Hepatic stellate cell (primary cell): ENCODE measurements around the gene ELOVL7.
"Not testable (repeated sequence)": the region's sequence is repeated elsewhere in the genome, so short reads cannot be mapped to it uniquely, and the experiment has no call there.

Experiments
- DNase-seq: peaks from one replicate; pipeline ENCODE4 v3.0.0; 2011; ENCODE audit warnings: low spot score

The ELOVL7 gene

DNA sequence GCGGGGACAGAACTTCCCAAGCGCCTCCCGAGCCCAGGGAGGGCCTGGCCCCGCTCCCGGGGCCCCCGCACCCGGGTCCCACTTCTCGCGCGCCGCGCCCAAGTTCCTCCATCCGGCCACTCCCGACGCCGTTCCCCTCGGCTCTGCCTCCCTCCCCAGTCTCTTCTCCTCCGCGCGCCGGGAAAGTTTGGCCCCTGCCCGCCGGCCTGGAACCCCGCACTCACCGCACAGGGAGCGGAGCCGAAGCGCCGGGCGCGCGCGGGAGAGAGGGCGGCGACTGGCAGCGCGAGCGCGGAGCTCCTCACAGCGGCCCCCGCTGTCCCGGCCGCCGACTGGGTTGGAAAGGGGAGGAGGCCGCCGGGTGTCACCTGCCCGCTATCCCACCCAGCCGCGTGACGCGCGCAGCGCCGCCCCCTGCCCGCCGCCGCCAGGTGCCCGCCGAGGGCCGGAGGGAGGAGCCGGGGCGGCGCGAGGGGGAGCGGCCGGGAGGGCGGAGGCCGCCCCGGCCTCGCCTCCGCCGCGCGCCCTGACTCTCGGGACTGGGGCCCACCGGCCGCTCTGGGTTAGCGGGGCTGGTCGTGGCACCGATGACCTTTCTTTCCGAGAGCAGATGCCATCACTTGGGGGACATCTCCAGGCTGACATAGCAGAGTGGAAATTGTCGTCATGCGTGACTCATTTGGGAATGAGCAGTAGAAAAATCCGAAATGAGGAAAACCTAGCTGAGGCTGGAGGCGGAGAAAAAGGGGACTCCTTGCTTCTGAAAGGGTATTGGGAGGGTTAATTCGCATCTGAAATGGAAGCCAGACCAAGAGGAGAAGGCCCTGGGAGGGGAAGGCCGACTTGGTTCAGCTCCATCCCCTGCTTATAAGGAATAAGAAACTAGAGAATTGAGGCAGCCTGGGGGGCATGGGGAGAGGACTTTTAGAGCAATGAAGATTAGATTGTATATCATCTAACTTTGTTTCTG lies at the start of gene ELOVL7:
Gene ELOVL7 (minus strand): TSS at position 334 of the 970 bp plus-strand sequence. CDS start 56,872 bp downstream, outside the sequence.
- DNase-seq, result peak; percentile 22

DNA sequence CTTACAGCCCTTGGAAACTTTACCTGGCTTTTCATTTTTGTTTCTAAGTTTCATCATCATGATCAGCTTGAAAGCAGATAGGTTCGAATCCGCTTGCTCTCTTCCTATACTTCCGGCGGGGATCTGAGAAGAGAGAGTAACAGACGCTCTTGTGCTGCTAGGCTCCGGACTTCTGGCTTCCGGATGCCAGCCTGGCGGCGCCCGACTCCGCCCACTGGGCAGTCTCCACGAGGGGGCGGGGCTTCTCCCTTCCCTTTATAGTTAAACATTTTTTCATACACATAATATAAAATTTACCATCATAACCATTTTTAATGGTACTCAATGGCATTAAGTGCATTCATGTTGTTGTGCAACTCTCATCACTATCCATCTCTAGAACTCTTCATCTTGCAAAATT lies 49.5 kb upstream of the ELOVL7 start:
- DNase-seq, result no peak

DNA sequence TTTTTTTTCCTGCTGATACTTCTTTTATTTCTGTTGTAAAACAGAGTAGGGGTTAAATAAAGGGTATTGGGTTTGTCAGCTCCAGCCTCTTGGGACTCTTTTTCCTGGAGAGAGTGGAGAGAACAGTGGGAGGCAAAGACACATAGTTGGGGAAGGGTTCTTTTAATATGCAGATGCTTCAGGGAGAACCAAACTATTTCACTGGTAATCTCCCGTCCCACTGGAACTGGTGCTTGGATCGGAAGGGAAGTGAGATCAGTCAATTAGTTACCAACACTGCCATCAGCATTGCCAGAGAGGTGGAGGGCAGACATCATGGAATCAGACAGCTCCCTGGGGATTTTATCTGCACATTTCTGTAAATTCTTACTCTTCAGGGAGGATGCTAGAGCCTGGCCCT lies 47.6 kb upstream of the ELOVL7 start:
- DNase-seq, result no peak

DNA sequence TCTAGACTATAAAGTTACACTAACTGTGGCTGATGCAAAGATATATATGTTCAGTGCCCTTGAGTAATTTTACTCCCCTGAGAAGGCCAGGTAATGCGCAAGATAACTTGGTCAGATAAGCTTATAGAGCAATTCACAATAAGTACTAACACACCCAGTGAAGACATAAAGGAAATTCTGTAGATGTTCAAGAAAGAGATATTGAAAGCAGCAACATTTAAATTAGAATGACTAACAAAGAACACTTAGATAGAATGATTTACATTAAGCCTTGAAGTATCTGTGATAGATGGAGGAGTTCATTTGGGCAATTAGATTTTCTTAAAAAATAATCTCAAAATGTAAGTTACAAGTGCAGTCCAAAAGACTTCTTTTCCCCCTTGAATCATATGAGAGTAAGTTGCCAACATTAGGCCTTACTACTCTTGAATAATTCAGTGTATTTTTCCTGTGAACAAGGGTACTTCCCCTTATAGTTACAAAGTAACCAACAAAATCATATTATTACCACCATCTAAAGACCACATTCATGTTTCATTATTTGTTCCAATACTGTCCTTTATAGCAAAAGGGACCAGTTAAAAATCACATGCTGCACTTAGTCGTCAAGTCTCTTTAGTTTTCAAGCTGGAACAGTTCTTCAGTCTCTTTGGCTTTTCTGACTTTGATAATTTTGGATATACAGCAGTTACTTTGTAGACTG lies 44.4 kb upstream of the ELOVL7 start:
- DNase-seq, result no peak

DNA sequence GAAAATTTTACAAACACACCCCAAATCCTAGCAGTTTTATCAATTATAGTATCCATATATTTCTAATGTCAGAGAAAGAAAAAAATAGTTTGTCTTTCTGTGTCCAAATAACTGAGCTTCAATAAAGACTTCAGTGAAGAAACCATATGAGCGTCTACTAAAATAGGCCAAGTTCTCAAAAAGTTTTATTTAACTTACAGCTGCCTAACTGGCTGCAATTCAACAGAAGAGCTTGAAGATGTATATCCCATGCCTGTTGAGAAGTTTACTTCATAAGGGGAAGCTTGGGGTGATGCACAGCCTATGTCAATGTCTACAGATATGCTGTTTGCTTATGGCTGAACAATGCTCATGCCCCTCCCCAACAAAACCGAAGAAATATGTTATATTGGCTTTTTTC lies 43.7 kb upstream of the ELOVL7 start:
- DNase-seq, result no peak

DNA sequence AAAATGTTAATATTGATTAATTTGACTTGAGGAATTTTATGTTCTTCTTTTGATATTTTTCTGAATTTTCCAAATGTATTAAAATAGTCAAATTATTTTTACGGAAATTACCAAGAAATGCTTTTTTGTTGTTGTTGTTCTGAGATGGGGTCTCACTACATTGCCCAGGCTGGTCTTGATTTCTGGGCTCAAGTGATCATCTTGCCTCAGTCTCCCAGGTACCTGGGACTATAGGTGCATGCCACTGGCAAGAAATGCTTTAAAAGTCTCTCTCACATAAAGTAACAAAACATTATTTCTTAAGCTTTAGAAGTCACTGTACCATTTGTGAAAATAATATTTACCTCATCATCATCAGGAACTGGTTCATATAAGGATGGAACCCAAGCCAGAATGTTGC lies 43.0 kb upstream of the ELOVL7 start:
- no peak for DNase-seq

DNA sequence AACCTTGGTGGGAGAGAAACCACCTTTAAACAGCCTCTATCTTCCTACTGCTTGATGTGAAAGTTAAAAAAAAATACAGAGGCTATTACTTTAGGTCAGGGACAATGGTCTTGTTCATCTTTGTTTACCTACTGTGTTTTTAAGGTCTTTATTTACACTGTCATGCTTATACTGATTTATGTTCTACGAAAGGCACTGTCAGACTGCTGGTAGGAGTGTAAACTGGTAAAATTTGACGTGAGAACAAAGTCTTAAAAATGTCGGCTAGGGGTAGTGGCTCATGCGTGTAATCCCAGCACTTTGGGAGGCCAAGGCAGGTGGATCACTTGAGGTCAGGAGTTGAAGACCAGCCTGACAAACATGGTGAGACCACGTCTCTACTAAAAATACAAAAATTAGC lies 42.1 kb upstream of the ELOVL7 start:
- DNase-seq, result no peak

DNA sequence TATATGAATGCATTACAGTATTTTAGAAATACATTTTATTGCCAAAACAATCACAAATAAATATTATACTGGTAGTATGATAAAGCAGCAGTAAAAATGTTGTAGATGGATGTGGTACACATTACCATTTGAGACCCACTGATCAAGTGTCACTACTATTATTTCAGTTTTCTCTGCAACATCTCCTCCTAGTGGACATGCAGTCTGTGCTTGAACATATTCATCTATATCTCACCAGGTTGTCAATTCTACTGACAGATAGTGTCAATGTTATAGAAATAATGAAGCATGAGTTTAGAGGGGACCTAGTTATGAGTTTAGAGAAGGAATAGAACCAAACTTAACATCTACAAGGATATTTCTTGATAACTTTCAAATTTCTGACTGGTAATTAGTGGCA lies 39.2 kb upstream of the ELOVL7 start:
- DNase-seq, result peak; percentile 9

DNA sequence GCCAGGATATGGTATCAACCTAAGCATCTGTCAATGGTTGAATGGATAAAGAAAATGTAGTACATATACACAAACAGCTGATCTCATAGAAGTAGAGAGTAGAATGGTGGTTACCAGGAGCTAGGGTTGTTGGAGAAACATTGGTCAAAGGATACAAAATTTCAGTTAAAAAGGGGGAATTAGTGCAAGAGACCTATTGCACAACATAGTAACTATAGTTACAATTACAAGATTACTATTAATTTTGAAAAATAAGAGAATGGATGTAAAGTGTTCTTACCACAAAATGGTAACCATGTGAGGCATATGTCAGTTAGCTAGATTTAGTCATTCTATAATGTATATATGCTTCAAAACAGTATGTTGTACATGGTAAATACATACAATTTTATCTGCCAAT lies 28.8 kb upstream of the ELOVL7 start:
- DNase-seq, result no peak

DNA sequence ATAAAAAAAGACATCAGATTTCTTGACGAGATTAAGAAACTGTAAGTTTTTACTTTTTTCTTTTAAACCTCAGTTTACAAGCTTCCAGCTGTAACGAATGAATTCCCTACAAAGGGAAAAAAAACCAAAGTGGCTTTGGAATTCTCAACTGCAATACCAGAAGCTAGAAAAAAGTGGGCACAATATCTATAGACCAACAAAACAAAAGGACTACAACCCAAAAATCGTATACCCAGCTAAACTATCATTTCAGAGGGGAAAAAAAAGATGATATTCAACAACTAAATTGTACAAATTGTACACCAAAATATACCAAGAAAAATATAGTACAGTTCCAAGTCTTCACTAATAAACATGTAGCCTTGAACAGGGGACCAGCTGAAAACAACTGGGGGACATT lies 26.8 kb upstream of the ELOVL7 start:
- DNase-seq, result no peak

DNA sequence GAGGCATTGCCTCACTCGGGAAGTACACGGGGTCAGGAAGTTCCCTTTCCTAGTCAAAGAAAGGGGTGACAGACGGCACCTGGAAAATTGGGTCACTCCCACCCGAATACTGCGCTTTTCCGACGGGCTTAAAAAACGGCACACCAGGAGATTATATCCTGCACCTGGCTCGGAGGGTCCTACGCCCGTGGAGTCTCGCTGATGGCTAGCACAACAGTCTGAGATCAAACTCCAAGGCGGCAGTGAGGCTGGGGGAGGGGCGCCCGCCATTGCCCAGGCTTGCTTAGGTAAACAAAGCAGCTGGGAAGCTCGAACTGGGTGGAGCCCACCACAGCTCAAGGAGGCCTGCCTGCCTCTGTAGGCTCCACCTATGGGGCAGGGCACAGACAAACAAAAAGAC lies 16.5 kb upstream of the ELOVL7 start:
- DNase-seq, result not testable (repeated sequence)

DNA sequence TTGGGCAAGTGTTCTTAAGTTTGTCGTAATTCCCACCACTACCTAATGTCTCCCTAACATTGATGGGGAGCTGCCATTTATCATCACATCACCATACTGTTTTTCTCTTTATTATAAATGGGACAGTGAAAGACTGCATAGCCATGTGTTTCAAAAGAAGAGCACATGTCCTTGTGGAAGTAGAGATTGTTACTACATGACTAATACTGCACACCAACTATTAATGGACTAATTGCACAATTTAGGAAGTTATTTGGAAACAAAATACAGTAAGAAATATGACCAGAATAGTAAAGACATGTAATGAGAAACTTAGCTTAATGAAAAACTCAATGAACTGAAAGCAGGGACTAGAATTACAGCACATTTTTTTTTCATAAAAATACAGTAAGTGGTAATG lies 12.0 kb upstream of the ELOVL7 start:
- no peak for DNase-seq

DNA sequence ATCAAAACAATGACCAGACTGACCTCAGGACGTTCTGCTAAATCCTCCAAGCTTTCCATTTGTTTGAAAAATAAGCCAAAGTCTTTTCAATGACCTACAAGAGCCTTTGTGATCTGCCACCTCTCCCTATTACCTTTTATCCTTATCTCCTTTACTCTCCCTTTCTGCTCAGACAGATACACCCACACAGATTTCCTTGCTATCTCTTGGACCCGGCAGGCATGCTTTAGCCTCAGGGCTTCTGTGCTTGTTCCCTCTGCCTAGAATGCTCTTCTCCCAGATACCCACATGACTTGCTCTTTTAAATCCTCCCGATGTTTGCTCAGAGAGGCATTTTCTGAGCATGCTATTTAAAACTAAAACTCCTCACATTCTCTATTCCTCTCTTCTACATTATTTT lies 8.9 kb upstream of the ELOVL7 start:
- DNase-seq, result no peak

DNA sequence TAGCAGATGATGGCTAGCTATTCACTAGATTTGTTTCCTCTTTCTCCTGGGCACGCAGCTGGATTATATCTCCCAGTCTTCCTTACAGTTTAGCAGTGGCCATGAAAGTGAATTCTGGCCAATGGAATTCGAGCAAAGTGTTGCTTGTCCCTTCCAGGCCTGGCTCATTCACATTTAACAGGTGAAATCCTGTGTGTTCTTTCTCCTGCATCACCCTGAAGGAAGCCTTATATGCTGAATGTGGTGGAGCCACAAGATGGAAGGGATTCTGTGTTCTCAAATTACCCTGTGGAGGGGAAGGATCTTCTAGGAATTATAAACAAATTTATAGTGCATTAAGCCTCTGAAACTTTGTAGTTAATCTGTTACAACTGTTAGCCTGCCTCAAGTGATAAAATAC lies 8.2 kb upstream of the ELOVL7 start:
- DNase-seq, result no peak

DNA sequence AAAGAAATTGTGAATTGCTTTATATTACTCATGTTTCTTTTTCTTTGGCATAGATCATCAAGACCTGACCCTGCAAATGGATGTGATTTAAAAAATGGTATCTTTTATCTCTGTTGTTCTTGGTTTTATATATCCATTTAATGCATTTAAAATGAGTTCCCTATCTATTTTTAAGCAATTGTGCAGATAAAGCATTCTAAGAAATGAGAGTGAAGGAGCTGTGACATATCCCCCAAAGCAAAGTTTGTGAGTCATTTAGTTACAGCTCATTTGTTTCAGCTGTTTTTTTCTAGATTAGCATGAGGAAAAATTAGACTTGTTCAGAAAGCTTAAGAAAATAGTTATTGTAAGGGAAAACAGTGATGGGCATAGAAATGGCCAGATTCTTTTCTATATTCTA lies 7.6 kb upstream of the ELOVL7 start:
- no peak for DNase-seq

DNA sequence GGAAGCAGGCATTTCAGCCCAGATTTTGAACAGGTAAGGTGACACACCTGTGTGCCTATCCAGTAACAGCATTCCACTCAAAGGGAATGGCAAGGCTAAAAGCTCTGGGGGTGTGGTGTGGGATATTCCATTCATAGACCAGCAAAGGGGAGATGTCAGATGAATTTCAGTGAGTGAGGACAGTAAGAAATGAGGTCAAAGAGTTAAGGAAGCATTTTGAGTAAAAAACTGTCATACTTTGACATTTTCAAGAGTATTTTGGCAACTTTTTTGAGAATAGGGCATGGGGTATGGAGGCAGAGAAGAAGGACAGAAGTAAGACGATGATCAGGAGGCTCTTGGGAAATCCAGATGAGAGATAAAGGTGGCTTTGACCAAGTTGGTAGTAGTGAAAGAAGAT lies 2.2 kb upstream of the ELOVL7 start:
- no peak for DNase-seq

DNA sequence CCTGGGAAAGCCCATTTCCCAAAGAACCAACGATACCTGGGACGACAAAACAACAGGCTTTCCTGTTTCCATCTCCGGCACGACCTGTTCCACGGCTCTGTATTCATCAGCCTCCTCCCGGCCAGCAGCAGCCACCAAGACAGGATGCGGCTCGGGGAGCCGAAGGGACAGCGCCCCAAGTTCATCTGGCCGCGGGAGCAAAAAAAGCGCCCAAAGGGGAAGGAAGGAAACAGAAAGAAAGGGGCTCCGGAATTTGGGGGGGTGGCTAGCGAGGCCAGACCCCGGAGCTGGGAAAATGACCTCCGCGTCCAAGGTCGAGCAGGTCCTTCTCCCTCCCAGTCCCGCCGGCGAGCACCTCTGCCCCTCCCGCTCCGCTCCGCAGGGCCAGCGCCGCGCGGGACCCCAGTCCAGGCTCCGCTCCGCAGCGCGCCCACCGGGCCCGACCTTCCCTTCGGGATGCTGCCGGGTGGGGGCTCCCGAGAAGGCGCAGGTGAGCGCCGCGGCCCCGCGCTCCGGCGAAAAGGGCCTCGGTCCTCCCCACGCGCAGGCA lies 608 bp downstream of the ELOVL7 start:
- DNase-seq, result peak; percentile 13

DNA sequence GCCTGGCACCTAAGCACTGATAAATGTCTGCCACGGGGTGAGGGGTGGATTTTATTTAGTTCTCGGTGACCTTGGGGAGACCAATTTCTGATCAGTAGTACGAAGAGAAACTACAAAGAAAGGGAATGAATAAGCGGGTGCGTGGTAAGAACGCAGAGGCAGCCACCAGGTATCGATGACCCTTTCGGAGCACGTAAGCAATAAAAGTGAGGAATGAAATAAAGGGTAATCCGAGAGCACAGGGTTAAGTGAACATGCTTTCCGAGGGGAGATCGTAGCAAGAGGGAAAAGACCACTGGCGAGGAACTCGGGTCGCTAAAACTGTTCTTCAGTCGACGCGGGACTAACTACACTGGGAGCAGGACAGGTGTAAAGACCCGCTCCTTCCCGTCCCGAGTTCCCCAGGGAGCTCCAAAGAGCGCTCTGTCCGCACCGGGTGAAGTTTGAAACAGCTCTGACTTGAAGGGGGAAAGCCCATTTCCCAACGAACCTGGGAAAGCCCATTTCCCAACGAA lies 1.1 kb downstream of the ELOVL7 start:
- DNase-seq, result no peak

DNA sequence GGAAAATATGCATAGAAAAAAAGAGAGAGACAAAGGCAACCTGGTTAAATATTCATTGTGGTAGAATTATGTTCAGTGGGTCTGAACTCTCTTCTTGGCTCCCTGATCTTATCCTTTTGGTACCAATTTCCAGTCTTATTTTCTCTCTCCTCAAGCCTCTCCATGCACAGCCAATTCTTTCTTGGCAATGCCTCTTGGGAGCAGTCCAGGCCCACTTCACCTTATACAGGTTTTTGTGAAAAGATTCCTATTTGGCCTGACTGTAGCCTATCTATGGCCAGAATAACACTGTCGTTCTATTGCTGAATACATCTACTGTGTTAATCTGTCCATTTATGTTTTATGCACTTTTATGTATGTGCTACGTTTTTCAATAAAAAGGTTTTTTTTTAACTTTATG lies 2.7 kb downstream of the ELOVL7 start:
- no peak for DNase-seq

DNA sequence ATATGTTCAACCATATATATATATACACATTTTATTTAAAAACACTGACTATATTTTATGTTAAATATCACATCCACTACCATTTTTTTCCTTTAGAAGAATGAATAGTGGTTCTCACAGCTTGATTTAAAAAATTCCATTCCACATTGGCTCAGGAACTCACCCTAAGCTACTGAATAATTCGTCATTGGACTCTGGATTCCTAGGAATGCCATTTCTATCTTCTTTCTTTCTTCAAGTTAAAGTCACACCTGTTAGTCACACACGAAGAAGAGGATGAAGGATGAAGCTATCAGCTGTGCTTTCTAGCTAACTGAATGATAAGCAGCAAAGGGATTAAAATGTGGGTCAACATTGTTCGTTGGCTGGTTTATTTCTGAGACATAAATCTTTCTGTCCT lies 7.9 kb downstream of the ELOVL7 start:
- no peak for DNase-seq

DNA sequence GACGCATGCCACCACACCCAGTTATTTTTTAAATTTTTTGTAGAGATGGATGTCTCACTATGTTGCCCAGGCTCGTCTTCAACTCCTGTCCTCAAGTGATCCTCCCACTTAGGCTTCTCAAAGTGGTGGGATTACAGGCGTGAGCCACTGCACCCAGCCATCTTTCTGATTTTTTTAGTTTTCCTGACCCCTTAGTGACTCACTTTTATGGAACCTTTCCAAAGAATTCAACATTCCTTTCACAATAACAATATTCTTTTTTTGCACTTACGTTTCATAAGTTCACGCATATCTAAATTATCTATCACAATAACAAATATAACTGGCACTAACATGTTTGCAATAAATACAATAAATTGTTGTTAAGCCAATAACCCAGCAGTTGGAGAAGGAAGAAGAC lies 8.5 kb downstream of the ELOVL7 start:
- DNase-seq, result no peak

DNA sequence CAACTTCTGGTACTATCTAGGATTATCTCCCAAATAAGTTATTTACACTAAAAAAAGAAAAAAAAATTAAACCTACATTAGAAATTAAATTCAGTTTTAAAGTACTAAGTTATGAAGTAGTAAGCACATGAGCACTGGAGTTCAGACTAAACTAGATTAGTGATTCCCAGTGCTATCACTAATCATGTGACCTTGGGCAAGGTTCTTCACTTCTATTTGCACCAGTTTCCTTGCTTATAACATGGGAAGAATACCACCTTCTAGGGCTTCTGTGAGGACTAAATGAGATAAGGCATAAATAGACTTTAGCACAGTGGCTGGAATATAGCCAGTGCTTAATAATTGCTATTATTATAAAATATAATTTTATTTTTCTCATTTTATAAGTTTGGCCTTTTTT lies 10.5 kb downstream of the ELOVL7 start:
- DNase-seq, result no peak

DNA sequence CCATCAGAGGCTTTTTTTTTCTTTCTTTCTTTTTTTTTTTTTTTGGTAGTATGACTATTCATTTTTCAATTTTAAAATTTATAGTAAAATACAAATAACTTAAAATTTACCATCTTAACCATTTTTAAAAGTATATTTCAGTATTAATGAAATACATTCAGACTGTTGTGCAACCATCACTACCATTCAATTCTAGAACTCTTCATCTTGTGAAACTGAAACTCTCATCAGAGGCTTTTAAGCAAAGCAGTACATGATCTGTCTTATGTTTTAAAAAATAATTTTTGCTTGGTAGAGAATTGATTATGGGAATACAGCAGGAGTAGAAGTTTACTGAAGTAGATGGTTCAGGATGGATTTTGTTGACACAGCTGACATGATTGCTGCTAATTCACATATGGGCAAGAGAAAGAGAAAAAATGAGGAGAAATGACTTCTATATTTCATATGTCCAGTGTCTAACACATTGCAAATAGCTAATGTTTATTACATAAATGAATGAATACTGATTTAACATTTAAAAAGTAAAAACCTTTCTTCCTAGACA lies 13.4 kb downstream of the ELOVL7 start:
- DNase-seq, result no peak
